Activated T-cell treated with anti-CD3 and anti-CD28 coated beads, Interleukin-2, amount 50 U/mL, for 1 hour (primary cell): ENCODE data around the gene SLC7A5.
"Not testable (repeated sequence)": the region's sequence is repeated elsewhere in the genome, so short reads cannot be mapped to it uniquely, and the experiment has no call there.

ENCODE experiments used
- DNase-seq: peaks from one replicate; pipeline ENCODE4 v3.0.0-alpha.2; 2020

SLC7A5 gene

DNA sequence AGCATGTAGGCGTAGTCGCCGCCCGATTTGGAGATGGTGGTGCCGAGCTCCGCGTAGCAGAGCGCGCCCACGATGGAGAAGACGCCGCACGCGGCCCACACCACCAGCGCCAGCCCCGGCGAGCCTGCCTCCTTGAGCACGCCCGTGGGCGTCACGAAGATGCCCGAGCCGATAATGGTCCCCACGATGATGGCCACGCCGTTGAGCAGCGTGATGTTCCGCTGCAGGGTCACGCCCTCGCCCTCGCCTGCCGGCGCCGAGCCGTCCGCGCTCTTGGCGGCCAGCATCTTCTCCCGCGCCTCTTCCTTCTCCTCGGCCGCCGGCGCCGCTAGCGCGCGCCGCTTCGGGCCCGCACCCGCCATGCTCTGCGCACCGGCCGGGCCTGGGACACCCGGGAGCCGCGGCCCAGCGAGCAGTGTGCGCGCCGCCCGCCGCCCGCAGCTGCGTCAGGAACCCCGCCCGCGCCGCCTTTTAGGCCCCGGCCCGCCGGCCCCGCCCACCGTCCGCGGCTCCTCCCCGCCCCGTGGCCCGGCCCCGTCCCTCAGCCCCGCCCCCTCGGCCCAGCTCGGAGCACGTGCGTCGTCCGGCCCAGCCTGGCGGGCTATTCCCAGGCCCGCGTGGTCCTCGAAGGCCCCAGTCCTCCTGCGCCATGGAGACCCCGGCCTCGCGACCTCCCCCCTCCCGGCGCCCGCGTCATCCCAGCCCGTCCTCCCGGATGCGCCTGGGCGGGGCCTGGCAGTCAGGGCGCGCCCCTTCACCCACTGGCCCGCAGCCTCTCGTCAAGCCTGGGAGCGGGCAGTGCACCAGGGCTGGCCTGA lies at the start of gene SLC7A5:
SLC7A5 (minus strand) TSS at position 447 of the 818 bp plus-strand sequence; CDS start at position 362, 85 bp downstream.
- DNase-seq, result peak; percentile 93

DNA sequence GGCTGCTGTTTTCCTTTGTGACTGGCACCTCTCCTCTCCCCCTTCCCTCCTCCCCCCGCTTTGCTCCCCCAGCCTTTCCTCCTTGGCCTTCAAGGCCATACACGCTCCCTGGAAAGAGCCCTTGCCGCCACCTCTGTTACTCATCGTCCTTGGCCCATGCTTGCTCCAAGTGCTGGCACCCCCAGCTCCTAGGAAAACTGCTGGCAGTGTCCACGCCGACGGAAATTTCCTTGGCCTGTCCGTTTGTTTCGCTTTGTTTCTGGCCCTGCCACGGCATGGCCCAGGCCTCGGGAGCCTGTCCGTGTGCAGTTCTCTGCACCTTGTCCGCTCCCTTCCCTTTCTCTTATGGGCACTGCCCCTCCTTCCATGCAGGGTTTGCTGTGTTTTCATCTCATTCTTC lies 49.0 kb upstream of the SLC7A5 start:
- DNase-seq, result no peak

DNA sequence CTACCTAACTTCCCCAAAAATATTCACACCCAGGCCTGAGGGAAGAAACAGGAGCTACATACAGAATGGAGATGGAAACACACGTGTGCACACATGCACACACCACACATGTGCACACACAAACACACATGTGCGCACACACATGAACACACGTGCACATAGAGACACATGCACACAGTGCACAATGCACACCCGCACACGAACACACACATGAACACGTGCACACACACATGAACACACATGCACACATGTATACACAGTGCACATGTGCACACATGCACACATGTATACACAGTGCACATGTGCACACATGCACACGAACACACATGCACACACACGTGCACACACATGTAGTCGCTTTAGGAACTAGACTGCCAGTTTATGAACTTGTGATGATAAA lies 48.2 kb upstream of the SLC7A5 start:
- no peak for DNase-seq

DNA sequence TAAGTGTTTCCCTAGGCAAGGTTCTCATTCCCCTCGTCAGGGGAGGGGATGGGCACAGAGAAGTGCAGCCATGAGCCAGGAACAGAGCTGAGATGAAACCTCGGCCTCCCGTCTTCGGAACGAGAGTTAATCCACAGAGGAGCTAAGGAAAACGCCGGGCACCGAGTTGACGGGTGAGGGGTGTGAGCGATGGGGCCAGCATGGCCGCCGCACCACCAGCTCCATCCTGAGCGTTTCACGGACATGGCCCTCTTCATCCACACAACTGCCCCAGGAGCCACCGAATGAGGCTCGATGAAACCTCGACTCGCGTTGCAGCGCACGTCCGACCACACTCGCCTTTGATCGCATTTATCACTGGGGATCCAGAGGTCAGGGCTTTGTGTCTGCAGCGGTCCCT lies 45.5 kb upstream of the SLC7A5 start:
- no peak for DNase-seq

DNA sequence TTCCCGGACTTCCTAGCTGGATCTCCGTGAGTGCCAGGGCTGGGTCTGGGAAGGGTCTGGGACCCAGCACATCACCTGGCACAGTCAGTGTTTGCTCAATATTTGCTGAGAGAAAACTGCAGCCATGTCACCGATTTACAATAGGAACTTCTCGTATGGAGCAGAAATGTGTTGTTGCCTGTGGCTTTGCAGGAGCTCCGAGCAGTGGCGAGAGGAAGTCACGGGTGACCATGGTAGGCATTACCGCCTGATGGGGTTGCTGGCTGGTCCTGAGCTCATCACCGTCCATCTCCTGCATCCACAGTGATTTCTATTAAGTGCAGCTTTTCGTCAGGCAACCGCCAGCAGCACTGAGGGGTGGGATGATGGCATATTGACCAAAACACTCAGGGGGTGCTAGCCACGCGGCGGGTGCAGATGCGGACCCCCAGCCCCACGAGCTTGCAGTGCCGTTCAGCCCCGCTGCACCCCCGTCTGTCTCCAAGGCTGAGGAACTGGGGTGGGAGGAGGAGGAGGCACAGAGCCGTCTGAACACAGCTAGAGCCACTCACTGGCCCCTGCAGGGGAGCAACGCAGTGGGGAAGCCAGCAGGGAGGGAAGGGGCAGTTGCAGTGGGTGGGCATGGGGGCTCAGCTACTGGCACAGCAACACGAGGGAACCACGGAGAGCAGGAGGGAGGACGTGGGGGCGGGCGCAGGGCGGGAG lies 44.9 kb upstream of the SLC7A5 start:
- DNase-seq, result not testable (repeated sequence)

DNA sequence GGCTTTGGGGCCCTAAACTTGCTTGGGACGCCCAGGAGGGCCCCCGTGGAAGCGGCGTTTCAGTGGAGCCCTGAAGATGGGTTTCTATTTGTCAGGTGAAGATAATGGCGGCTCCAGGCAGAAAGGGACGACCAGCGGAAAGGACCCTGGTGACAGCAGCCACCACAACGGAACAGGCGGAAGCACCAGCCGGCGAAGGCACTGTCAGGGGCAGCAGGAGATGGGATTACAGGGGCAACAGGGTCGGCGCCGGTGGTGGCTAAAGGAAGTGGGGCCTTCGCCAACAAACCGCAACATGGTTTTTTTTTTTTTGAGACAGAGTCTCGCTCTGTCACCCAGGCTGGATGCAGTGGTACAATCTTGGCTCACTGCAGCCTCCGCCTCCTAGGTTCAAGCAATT lies 43.4 kb upstream of the SLC7A5 start:
- DNase-seq, result not testable (repeated sequence)

DNA sequence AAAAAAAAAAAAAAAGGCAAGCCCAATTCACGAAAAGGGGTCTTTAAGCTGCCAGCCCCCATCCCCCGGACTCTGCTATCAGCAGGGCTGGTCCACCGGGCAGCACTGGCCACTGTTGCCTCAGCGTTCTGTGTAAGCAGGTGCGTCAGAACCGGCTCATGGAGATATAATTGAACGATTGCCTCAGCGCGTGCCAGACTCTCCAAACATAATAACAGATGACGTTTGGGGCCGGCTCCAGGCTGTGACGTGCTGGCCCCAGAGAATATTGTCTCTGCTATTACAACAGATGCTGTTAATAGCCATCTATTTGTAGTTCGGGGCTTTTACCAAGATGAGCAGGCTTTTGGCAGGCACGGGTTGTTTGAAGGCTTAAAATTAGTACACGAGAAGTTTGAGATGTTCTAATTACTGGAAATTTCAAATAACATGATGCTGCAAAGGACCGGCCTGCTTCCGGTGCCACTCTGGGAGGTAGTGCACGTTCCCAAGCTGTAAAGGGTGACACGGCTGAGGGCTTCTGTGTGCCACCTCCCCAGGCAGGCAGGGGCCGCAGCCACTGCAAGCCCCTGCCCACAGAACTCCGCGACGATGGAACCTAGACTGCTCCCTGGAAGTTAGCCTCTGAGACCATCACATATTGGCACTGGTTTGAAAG lies 41.9 kb upstream of the SLC7A5 start:
- not testable (repeated sequence) for DNase-seq

DNA sequence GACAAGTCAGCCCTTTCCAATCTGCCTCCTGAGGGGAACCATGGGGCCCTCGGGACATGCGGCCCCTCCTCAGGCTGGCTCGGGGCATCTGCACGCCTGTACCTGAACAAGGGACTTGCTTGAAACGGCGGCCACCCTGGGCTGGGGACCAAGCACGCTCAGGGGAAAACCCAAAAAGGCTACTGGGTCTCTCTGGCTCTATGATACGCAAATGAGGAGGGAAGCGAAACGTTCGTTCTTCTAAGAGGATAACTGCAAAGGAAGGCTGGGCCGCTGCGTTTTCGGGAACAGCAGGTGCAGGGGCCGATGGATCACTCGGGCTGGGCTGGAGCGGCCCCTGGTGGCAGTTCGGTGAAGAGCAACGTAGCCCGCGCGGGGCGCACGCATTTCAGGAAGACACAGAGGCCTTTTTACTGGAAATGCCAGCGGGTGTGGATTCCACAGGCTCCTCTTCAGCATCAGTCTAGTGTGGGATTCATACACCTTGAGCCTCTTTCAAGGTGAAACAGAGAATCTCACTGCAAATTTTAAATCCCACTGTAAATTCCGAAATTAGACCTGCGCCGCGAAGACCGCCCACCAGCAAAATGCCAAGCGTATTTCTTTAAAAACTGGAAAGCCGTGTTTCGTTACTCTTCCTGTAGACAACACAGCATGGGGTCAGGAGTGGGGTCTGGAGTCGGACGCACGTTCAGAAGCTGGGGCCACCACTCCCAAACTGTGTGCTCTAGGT lies 40.1 kb upstream of the SLC7A5 start:
- peak; percentile 86 for DNase-seq

DNA sequence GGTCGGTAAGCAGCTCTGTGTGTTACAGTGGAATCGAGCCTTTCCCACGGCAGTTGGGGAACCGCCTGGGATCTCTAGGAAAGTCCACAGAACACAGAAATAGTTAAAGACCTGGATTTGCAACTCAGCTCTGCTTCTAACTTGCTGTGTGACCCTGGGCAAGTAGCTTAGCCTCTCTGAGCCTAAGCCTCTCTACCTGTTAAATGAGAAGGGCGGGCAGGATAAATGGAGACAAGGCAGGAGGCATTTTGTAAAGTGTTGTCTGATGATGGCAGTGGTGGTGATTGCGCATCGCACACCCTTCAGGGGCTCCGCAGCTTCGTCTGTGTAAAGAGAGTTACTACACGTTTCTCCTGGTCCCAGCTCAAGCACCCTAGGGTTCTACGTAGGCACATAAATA lies 38.8 kb upstream of the SLC7A5 start:
- not testable (repeated sequence) for DNase-seq

DNA sequence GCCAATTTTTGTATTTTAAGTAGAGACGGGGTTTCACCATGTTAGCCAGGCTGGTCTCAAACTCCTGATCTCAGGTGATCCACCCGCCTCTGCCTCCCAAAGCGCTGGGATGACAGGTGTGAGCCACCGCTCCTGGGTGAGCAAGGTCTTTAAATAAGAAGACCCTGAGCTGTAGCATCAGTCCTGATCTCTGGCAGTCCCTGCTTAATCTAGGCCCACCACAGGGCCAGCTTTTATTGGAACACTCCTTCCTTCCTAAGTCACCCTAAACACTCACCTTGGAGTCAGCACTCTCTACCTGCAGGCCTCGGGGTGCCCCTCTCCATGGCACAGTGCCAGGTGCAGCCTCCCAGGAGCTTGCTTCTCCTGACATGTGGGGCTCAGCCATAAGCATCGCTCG lies 36.2 kb upstream of the SLC7A5 start:
- not testable (repeated sequence) for DNase-seq

DNA sequence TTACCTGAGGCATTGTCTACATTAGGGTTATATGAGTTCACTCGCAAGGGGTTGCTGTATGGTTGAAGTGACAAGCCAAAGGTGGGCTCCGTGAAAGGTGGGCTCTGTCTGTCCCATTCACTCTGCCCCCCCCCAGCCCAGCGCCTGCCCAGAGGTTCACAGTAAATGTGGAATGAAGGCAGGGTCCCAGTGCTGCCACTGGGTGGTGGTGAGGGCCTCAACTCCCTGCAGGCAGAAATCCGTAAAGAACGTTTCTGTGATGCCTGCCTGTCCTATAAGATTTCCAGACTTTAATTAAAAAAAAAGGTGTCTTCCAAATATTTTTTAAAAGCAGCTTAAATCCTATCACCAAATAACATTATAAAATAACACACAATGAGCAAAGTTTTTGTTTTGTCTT lies 35.7 kb upstream of the SLC7A5 start:
- DNase-seq, result not testable (repeated sequence)

DNA sequence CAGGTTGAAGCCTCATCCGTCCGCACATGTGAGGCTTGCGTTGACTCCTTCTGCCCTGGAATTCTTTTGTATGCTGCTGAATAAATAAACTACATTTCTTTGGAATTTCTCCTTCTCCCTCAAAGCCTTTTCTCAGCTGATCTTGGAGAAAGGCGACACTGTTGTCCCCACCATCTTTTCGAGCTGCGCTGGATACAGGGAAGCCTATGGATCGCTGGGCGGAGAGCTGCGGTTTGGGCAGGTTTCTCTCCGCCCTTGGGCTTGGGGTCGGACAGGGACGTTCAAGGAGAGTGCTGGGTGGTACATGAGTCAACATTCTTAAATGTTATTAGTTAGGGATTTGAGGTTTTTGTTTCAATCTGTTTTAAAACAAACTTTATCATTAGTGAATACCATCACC lies 31.2 kb upstream of the SLC7A5 start:
- DNase-seq, result not testable (repeated sequence)

DNA sequence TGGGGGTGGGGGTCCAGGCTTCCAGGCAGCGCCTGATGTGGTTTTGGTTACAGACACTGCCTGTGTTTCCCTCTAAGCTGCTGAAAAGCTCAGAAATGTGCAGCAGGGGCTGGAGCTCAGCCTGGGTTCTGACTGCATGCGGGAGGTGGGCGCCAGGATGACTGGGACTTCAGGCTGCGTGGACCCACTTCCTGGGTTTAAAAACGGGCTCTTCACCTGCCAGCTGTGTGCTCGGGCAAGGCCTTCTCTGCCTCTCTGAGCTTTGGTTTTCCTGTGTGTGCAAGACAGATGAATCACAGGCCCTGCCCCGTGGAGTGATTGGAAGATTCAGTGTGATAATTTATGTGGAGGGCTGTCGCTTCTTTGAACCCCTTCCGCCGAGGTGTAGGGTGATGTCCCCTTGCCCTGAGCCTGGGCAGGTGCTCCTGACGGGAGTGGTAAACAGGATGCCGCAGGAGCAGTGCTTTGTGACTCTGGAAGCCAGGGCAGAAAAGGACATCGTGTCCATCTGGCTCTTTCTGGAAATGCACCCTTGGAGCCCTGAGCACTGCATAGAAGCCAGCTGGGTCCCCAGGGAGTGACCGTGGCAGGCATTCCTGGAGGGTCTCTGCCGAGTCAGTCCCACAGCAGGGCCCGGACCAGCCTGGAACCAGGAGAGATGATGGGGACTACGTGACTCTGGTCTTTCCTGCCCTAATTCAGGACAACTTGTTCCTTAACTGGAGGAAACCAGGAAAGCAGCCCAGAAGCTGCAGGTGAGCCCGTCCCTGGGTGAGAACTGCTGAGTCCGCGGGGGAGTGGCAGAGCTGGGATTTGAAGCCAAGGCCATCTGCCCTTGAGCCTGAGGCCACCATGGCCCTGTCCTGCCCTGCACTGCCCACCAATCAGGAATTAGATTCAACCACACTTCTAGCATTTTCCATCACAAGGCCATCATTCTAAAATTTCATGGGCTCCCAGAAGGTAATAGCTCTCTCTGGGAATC lies 28.5 kb upstream of the SLC7A5 start:
- peak; percentile 52 for DNase-seq

DNA sequence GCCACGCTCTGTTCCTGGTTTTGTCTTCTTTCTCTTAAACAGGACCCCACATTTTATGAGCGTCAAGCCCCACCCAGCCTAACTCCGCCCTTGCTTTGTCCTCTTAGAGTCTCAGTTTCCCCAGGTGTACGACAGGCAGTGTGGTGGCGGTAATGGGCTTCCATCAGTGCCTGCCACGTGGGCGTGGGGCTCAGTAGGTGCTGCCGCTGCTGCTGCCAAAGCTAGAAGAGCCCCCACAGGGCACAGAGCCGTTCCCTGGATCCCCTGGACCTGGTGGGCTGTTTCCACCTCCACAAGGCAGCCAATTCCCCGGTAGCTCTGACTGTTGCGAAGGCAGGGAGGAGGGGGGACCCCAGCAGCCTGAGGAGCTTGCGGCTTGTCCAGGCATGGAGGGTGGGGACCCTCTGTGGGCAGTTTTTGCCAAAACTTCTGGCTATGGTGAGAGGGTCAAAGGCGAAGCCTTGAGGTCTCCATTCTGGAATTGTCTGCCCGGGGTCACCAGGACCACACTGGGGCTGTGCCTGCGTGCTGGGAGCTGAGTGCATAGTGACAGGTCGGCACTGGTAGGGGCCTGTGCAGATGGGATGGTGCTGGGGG lies 27.7 kb upstream of the SLC7A5 start:
- not testable (repeated sequence) for DNase-seq

DNA sequence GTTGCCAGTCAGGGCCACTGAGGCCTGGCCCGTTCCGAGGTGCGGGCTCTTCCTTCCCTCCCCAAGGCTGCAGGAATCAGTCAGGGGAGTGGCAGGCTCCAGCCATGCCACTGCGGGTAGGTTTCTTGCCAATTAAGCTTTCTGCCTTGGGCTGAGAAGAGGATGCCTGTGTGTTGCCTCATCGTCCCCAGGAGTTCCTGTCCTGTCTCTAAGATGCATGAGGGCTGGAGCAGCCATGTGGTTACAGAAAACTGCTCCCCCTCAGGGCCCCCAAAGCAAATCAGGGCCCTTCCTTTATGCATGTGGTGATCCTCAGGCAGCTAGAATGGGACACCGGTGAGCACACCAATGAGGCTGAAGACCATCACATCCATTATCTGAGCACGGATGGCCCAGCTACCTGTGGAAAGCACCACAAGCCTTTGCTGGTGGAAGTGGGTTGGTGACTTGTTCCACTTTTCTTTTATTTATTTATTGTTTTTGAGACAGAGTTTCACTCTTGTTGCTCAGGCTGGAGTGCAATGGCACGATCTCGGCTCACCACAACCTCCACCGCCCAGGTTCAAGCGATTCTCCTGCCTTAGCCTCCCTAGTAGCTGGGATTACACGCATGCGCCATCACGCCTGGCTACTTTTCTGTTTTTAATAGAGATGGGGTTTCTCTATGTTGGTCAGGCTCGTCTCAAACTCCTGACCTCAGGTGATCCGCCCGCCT lies 27.0 kb upstream of the SLC7A5 start:
- DNase-seq, result not testable (repeated sequence)

DNA sequence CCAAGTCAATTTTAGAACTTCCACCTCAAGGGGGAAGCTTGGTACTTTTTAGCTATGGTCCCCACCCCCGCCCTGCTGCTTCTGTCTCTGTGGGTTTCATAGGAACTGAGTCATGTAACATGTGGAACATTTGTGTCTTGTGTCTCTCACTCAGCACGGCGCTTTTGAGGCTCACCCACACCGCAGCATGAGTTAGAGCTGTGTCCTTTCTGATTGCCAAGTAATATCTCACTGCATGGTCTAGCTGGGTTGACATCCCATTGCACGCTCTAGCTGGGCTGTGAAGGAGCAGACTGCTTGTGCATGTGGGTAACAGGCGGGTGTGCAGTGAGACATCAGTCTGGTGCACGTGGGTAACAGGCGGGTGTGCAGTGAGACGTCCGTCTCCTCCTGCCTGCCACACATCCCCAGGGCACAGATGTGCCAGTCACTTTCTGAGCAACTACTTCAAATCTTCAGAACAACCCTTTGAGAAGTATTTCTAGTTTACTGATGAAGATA lies 26.4 kb upstream of the SLC7A5 start:
- peak; percentile 64 for DNase-seq

DNA sequence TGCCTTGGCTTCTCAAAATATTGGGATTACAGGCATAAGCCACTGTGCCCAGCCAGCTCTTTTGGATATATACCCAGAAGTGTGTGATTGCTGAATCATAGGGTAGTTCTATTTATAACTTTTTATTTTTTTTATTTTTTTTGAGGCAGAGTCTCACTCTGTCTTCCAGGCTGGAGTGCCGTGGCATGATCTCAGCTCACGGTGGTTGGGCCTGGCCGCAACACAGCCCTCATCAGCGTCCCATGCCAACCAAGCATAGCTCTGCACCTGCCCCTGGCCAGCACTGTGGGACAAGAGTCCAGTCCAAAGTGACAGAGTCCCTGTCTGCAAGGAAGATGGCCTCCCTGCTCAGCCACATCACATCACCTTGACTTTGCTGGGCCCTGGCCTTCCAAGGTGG lies 24.7 kb upstream of the SLC7A5 start:
- DNase-seq, result not testable (repeated sequence)

DNA sequence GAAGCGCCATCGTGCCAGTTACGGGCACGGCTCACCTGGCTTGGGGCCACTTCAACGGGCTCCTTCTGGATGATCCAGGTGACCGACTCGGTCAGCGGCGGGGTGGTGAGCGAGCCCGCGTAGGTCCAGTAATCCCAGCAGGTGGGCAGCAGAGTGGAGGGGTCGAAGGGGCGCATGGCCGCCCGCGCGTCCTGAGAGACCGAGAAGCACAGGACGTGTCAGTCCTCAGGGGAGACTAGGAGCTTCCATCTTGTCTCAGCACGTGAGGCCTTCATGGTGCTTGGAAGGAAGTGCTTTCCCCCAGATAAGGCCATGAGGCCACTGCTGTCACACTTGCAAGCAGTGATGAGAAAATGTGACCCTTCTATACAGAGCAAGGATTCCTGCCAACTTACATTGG lies 22.5 kb upstream of the SLC7A5 start:
- no peak for DNase-seq

DNA sequence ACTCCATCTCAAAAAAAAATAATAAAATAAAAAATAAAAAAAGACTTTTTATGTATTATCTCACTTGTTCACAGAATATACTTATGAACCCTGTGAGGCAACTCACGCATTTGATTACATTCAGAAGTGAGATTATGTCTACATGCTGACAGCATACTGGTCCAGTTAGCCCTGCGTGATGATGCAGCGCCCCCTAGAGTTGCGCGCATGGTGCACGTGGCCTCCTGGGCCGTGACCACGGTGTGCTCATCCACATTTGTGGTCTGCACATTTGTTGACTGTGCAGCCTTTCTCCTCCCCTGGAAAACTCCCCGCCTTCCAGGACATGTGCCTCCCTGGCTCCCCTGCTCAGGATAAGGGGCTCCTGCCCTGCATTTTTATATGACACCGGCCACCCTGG lies 20.5 kb upstream of the SLC7A5 start:
- DNase-seq, result not testable (repeated sequence)

DNA sequence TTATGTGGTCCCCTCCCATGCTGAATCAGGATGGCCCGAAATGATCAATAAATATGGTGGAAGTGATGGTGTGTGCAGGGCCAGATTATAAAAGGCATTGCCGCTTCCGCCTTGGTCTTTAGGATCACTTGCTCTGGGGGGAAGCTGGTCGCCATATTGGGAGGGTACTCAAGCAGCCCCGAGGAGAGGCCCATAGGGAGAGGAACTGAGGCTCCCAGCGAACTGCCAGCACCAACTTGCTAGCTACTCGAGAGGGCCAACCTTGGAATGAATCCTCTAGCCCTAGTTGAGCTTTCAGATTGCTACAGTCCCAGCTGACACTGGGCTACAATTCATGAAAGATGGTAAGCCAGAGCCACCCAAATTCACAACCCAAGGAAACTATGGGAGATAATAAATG lies 19.0 kb upstream of the SLC7A5 start:
- DNase-seq, result not testable (repeated sequence)
